DMS153 treated with DMSO at 0.1 percent for 48 hours (cell line): Measurements from ENCODE around the gene ZNF385D.

Experiments used
- DNase-seq: peaks from one replicate; lab custom pipeline; 2025; ENCODE audit not compliant: unreplicated experiment; lab: John Stamatoyannopoulos, UW

Gene ZNF385D

GRCh38 chr3:21462141-21462540 lies 288.9 kb downstream of the ZNF385D start:
- DNase-seq = no peak

GRCh38 chr3:21457084-21457483 lies 293.9 kb downstream of the ZNF385D start:
- DNase-seq = no peak

GRCh38 chr3:21449738-21450137 lies 301.3 kb downstream of the ZNF385D start:
- DNase-seq = no peak

- no peak for DNase-seq
These were observed 303.4 kb downstream of the ZNF385D start for GRCh38 chr3:21447476-21448151.

- DNase-seq = no peak
These were observed 304.0 kb downstream of the ZNF385D start for GRCh38 chr3:21446945-21447475.

- DNase-seq = no peak
These were observed 305.0 kb downstream of the ZNF385D start for GRCh38 chr3:21446027-21446426.

GRCh38 chr3:21441821-21442220 lies 309.2 kb downstream of the ZNF385D start:
- no peak for DNase-seq

GRCh38 chr3:21436835-21437234 lies 314.2 kb downstream of the ZNF385D start:
- no peak for DNase-seq

GRCh38 chr3:21435871-21436270 lies 315.1 kb downstream of the ZNF385D start:
- no peak for DNase-seq

- no peak for DNase-seq
These were observed 316.7 kb downstream of the ZNF385D start for GRCh38 chr3:21434310-21434709.

- DNase-seq = no peak
These were observed 317.3 kb downstream of the ZNF385D start for GRCh38 chr3:21433751-21434150.

GRCh38 chr3:21426920-21427319 lies 324.1 kb downstream of the ZNF385D start:
- DNase-seq = no peak

- DNase-seq = no peak
These were observed 325.3 kb downstream of the ZNF385D start for GRCh38 chr3:21425715-21426114.

GRCh38 chr3:21421096-21421495 lies 329.9 kb downstream of the ZNF385D start:
- no peak for DNase-seq

GRCh38 chr3:21417991-21418390 lies 333.0 kb downstream of the ZNF385D start:
- no peak for DNase-seq

- DNase-seq = no peak
These were observed 336.5 kb downstream of the ZNF385D start for GRCh38 chr3:21414506-21414905.

- no peak for DNase-seq
These were observed 340.0 kb downstream of the ZNF385D start for GRCh38 chr3:21411058-21411457.

GRCh38 chr3:21409401-21409800 lies 341.6 kb downstream of the ZNF385D start:
- no peak for DNase-seq

- no peak for DNase-seq
These were observed 343.3 kb downstream of the ZNF385D start for GRCh38 chr3:21407743-21408142.

- no peak for DNase-seq
These were observed 345.0 kb downstream of the ZNF385D start for GRCh38 chr3:21405671-21406667.

- no peak for DNase-seq
These were observed 352.5 kb downstream of the ZNF385D start for GRCh38 chr3:21398461-21398860.
